ENCODE data around the gene RXRA.
A peak's percentile ranks its signal among the peaks of the same experiment; 100 is the strongest.

The RXRA gene

DNA sequence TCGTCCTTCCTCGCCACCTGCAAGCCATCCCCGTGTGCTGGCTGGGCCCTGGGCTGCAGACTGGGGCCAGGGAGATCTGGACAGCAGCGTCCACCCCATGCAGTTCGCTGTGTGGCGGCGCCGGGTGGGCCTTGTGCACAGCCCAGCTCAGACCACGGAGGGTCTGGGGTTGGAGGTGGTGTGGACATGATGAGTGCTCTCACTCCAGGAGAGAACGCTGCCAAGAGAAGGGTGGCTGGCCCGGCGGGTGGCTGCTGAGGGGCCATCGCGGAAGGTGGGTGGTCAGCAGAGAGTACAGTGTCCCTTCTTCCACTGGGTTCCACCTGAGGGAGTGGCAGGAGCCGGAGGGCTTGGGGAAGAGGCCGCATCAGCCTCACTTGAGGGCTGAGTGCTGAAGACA, 44.4 kb downstream of the RXRA start:
- no peak for DNase-seq

GRCh38 chr9:134371731-134372130, 45.5 kb downstream of the RXRA start:
- DNase-seq, result no peak

DNA sequence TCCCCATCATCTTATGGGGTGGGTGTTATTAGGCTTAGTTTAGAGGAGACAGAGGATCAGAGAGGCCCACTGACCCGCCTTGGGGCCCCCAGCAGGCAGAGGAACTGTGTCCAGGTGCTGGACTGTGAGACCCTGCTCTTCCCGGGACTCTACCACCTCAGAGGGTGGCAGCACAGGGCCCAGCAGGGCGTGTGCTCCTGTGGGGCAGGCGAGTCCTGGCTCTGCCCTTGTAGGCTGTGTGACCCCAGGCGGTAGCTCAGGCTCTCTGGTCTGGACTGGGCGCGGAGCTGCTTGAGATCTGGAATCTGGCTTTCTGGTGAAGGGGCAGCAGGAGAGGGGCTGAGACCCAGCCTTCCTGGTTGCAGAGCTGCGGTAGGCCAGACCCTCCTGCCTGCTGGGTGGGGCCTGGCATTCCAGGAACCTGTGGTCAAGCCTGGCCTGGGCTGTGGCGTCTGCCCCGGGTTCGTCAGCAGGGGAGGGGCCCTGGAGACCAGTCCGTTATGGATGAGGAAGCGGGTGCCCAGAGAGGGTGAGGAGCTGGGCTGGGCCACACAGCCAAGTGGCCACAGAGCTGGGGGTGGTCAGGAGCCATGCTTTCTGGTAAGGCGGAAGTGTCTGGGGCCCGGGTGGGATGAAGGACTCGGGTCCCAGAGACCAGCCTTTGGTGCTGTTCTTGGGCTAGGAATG, 46.5 kb downstream of the RXRA start:
- peak; percentile 54 for DNase-seq

GRCh38 chr9:134373269-134373668, 47.0 kb downstream of the RXRA start:
- DNase-seq, result no peak

- DNase-seq, result no peak
Measured at GRCh38 chr9:134373953-134374300, 47.7 kb downstream of the RXRA start.

DNA sequence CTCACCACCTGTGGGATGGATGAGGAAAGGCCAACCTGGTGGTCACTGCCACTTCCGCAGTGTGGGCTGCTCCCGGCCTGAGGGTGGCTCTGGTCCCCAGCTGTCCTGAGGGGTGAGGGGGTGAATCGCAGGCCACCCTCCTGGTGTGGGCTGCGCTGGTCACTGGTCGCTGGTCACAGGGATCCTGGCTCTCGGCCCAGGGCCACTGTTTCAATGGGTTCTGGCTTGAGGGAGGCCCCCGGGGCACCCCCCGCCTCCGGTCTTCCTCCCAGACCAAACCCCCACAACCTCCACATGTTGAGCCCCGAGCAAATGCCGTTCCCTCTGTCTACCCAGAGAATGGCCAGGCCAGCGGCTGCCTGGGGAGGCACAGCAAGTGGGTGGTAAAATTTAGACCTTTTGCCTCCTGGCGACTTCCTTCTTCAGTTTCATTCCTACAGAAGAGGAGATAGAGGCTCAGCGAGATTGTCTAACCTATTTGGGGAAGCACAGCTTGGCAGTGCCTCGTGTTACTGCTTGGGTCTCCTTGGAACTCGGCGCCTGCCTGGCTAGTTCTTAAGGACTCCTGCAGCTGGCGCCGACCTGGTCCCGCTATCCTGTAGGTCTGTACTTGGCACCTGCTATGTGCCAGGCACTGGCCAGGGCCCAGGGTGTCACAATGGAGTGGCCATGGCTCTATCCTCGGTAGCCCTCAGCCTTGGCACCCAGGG, 48.2 kb downstream of the RXRA start:
- DNase-seq, result no peak

DNA sequence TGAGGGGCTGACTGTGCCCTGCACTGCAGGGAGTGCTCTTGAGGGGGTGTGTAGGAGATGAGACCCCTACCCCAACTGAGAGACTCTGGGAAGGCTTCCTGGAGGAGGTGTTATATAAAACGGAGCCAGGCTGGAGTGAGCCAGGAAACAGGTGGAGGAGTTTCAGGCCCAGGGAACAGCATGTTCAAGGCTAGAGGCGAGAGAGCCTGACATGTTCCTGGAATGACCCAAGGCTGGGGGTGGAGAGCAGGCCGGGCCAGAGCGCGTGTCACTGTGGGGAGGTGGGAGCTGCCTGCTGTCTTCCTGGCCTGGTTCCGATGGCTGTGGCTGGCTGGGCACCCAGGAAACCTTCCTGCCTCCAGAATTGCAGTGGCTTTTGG, 48.7 kb downstream of the RXRA start:
- no peak for DNase-seq

- DNase-seq, result peak; percentile 80
Measured at GRCh38 chr9:134375430-134376385, 49.5 kb downstream of the RXRA start.

GRCh38 chr9:134376386-134377142, 50.3 kb downstream of the RXRA start:
- DNase-seq, result no peak

- no peak for DNase-seq
Measured at GRCh38 chr9:134377143-134377484, 50.9 kb downstream of the RXRA start.

DNA sequence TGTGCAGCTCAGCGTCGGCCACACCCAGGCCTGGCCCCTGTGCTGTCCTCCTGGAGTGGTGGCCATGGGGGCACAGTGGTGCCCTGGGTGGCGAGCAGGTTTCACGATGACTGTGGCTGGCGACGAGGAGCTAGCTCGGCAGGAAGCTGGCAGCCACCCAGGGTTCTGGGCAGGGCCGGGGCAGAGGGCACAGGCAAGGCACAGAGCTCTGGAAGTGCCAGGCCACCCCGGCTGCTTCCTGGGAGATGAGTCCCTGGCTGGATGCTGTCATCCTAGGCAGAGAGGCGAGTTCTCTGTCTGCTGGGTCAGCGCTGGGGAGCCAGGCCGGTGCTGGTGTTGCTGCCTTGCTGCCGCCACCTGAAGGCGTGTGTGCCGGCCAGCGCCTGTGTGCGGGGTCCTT, 51.7 kb downstream of the RXRA start:
- no peak for DNase-seq

DNA sequence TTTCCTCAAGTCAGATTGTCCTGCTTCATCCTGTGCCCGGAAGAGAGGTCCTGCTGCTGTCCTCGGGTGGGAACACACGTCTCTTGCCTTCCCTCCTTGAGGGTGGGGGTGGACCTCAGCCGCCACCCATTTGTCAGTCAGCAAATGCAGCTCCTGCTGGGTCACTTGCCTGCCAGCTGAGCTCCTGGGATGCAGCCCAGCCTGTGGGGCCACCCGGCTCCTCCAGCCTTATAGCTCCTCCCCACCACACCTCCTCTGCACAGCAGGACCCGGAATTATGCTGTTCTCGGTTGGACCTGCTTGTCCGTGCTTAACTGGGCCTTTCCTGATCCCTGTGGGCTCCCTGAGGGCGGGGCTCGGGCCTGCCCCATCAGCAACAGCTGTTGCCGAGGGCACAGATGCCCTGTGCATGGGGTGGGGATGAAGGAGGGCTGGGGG, 52.7 kb downstream of the RXRA start:
- DNase-seq, result peak; percentile 75

DNA sequence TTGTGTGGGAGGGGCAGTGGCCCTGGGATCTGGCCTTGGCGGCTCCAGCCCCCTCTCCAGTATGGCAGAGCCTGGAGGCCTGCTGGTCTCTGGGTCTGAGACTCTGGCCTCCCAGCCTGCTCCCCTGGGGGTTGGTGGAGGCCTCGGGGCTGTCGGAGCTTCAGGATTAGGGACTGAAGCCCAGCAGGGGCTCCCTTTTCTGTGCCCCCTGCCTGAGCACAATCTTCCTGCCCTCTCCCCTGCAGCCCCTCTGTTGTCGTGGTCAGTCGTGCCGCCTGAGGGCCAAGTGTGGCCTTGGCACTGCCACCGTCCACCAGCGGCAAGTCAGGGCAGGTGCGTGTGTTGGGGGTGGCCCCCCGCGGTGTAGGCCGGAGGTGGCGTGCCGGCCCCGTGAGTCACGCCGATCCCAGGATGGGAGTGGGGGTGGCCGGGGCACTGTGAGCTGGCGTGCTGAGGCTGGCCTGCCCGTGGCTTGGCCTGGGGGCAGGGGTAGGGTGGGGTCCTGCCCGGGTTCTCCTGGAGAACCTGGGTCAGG, 53.6 kb downstream of the RXRA start:
- DNase-seq, result no peak

GRCh38 chr9:134380542-134381271, 54.5 kb downstream of the RXRA start:
- no peak for DNase-seq

DNA sequence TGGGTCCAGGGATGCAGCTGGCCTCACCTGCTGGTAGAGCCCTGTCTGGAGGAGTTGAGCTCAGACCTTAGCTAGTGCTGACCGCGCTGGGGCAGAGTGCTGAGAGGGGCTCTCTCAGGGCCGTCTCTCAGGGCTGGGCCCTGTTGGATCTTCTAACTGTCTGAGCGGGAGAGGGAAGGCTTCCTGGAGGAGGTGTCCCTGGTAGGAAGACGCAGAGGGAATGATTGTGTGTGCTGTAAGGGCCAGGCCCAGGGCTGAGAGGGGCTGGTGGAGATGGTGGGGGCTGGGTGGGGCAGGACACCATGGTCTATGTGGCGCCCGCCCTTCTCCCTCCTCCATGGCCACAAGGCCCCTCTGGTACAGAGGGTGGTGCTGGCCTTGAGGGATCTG, 55.0 kb downstream of the RXRA start:
- DNase-seq, result no peak

DNA sequence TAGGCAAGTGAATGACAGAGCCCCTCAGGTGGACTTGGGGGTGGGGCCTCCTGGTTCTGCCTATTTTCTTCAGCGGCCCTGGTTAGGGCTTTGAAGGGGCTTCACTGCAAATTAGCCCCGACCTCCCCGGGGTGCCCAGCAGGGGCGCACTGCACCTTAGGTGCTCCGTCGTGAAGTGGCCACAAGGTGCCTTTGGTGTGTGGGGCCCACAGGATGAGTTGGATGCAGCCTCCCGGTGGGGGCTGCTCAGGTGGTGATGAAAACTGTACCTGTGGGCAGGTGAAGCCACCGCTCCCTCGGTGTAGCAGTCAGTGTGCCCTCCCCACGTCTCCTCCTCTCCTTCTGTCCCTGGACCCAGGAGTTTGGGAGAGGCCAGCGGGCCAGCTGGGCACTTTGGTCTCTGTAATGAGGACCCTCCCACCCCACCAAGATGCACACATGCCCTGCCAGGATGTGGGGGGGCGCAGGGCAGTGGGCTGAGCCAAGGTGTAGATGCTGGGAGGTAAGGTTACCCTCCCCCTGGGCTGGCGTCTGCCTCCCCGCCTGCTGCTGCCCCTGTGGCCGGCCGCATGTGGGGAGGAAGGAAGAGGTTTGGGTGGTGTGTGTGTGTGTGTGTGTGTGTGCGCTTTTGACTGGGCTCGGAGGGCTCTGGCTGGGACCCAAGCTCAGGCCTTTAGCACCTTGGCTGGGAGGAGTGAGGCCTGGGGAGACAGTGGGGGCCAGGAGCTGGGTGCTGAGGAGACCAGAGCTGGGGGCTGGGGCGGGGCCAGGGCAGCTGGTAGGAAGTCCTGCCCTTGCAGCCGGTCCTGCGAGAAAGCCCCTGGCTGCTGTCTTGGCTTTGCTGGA, 55.6 kb downstream of the RXRA start:
- DNase-seq, result peak; percentile 48

- DNase-seq, result no peak
Measured at GRCh38 chr9:134382733-134383132, 56.5 kb downstream of the RXRA start.

DNA sequence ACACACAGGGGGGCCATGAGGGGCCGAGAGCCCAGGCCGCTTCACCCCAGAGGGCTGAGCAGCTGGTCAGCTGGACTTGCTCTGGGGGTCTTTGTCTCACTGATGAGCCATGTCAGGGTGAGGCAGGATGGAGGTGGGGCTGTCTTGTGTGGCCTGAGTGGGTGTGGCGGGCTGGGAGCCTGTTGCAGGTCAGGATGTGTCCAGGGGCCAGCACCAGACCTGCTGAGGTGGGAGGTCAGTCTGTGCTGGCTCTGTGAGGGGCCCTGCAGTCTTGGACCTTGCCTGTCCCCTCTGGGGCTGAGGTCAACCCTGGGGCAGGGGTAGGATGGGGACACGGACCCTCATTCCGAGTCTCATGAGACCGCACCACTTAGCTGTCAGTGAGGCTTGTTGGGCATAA, 56.9 kb downstream of the RXRA start:
- DNase-seq, result no peak

DNA sequence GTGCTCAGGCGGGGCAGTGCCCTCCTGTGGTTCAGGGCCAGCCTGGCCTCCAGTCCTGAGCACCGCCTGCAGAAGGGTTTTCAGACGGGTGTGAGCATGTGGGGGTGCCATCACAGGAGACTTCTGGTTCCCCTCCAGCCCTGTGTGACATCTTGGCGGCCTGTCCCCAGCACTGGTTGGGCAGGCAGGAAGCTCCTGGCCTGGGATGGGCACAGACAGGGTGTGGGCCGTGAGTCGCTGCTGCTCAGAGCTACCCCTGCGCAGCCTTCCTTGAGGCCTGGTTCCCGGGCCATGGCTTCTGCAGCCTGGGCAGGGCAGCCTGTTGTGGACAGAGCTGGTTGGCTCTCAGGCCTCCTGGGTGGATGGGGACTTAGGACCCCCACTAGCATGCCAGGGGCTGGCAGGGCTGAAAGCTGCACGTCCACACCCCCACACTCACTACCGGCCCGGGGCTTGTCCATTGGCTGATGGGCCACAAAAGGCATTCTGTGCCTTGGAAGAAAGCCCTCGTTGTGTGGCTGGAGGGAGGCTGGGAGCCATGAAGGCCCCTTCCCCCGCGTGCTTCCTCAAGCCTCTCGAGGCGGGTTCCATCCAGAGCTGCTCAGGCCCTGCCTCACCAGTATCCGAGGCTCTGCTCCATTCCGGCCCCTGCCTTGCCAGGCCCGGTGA, 58.7 kb downstream of the RXRA start:
- DNase-seq, result no peak

DNA sequence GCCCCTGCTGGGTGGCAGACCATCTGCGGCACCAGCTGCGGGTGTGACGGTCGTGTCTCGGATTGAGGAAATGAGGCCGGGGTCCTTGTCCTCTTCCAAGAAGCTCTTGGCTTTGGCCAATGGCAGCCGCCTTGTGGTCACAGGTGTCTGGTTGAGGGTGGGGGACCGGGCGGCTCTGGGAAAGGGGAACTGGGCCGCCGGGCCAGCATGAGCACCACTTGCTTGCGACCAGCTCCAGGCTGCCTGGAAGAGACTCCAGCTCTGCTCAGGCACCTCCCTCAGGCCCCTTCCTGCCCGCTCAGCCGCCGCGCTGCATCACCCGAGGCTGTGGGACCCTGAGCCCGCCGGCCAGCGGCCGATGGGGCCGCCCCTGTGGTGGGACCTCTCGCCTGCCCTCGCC, 59.7 kb downstream of the RXRA start:
- DNase-seq, result no peak

Data from right hindlimb (tissue), 1 donor.